ENCODE measurements around the gene SLC25A36.

Gene SLC25A36

DNA sequence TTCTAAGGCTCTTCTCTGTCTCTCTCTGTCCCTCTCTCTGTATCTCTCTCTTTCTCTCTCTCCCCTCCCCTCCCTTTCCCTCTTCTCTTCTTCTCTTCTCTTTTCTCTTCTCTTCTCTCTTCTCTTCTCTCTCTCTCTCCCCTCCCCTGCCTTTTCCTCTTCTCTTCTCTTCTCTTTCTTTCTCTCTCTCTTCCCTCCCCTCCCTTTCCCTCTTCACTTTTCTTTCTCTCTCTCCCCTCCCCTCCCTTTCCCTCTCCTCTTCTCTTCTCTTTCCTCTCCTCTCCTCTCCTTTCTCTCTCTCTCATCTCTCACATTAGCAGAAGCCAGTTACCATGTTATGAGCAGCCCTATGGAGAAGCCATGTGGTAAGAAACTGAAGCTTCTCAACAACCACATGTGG lies 25.0 kb upstream of the SLC25A36 start:
- no peak overlapping the region for H3K4me3 ChIP-seq (replicated peaks; ENCODE audit: low read depth, low read length)
- TF ChIP-seq, protein P1, sequence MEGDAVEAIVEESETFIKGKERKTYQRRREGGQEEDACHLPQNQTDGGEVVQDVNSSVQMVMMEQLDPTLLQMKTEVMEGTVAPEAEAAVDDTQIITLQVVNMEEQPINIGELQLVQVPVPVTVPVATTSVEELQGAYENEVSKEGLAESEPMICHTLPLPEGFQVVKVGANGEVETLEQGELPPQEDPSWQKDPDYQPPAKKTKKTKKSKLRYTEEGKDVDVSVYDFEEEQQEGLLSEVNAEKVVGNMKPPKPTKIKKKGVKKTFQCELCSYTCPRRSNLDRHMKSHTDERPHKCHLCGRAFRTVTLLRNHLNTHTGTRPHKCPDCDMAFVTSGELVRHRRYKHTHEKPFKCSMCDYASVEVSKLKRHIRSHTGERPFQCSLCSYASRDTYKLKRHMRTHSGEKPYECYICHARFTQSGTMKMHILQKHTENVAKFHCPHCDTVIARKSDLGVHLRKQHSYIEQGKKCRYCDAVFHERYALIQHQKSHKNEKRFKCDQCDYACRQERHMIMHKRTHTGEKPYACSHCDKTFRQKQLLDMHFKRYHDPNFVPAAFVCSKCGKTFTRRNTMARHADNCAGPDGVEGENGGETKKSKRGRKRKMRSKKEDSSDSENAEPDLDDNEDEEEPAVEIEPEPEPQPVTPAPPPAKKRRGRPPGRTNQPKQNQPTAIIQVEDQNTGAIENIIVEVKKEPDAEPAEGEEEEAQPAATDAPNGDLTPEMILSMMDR (IDR thresholded peaks at IDR 0.05; ENCODE audit: low read depth, low read length, missing control alignments): no peak
- no peak for DNase-seq (ENCODE audit: extremely low read depth, low read depth)

DNA sequence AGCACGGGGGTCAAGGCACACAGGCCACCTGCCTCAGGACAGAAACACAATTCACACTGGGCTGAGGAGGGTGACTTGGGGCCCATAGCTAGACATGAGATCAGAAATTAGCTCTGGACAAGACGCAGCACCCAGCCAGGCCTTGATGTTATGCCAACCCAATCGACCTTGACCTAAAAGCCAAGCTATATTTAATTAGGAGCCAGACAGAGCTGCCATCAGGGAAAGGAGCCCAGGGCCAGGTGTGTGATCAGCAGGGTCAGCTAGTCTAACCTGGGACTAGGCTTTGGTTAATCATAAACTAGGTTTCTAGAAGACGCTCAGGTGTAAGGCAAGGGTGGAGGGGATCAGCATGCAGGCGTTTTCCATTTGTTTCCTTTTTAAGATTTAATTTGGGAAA lies 23.9 kb upstream of the SLC25A36 start:
- no peak for DNase-seq (ENCODE audit: extremely low read depth, low read depth)
- TF ChIP-seq, protein P1 (IDR thresholded peaks at IDR 0.05; ENCODE audit: low read depth, low read length, missing control alignments): no peak
- H3K4me3 ChIP-seq (replicated peaks; ENCODE audit: low read depth, low read length): no peak overlapping the region

DNA sequence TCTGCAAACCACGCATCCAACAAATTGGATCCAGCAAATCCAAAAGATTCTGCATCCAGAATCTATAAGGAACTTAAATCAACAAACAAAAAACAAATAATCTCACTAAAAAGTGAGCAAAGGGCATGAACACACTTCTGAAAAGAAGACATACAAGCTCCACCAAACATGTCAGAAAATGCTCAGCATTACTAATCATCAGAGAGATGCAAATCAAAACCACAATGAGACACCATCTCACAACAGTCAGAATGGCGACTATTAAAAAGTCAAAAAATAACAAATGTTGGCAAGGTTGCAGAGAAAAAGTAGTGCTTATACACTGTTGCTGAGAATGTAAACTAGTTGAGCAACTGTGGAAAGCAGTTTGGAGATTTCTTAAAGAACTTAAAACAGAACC lies 21.6 kb upstream of the SLC25A36 start:
- no peak for DNase-seq (ENCODE audit: extremely low read depth, low read depth)
- TF ChIP-seq, protein P1 (IDR thresholded peaks at IDR 0.05; ENCODE audit: low read depth, low read length, missing control alignments): no peak
- H3K4me3 ChIP-seq (replicated peaks; ENCODE audit: low read depth, low read length): no peak overlapping the region

DNA sequence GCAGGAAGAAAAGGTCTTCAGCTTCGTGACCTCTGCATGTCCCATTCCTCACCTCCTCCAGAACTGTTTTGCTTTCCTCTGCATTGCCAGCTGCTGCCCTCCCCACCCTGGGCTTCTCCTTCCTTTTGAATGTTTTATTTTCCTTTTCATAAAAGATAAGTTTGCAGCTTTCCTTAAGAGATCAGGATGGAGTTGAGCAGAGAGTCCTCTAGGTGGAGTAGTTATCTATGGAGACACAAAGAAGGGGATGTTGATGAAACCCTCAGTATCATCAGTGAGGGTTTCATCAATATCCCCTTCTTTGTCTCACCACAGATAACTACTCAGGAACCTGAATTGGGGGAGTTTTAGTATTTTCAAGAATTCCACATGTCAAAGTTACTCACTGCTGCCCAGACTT lies 19.0 kb upstream of the SLC25A36 start:
- no peak for DNase-seq (ENCODE audit: extremely low read depth, low read depth)
- TF ChIP-seq, protein P1 (IDR thresholded peaks at IDR 0.05; ENCODE audit: low read depth, low read length, missing control alignments): peak; percentile 45
- no peak overlapping the region for H3K4me3 ChIP-seq (replicated peaks; ENCODE audit: low read depth, low read length)

DNA sequence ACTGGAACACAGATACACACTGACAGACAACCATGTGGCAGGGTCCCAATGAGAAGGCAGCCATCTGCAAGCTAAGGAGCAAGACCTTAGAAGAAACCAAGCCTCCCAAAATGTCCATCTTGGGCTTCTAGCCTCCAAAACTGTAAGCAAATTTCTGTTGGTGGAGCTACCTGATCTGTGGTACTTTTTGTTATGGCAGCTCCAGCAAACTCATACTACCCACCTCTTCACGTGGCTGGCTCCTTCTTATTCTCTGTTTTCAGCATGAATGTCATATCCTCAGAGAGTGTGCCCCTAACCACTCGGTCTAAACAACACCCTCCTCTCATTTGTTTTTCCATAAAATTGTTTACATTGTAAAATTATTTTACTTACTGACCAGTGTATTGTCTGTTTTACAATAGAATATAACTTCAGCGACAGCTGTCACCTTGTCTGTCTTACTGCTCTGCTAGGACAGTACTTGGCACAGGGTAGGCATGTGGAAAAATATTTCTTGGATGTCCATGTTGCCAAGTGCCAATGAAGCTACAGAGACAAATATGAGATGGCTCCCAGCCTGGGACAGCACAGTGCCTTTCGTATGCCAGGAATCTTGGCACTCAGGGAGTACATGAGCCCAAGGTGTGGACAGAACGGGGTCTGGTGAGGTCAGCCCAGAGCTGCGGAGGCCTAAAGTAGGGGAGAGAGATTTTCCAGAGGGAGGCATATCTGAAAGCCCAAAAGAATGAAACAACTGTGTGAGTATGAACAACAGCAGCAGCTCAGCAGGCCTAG lies 17.4 kb upstream of the SLC25A36 start:
- no peak for DNase-seq (ENCODE audit: extremely low read depth, low read depth)
- no peak overlapping the region for H3K4me3 ChIP-seq (replicated peaks; ENCODE audit: low read depth, low read length)
- TF ChIP-seq, protein P1 (IDR thresholded peaks at IDR 0.05; ENCODE audit: low read depth, low read length, missing control alignments): no peak

DNA sequence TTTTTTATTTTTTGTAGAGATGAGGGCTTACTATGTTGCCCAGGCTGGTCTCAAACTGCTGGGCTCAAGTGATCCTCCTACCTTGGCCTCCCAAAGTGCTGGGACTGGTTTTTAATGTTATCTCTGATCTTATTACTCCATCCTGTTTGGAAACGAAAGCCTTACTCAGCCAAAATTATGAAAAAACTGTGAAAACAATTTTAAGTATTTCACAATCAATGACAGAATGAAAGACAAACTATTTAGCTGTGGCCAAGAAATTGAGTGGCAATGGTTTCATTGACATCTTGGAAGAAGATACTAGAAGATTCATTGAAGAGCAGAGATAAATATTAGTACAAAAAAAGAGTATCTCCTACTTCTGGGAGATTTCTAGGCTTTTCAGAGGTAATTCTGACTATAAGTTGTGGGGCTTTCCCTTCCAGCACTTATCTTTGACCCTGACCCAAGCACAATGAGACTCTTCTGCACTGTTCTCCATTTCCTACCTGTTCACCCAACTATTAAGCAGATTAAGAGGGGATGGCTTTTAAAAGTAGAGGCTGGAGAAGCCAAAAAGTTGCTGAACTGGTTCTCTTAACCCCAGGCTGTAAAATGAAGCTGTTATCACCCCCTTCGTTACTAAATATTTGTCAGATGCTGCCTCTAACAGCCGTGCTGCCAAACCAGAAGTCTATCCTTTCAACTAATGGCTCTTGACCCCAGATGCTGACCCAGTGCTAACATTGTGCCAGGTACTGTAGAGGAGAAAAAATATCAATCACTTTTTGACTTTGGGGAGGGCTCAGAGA lies 14.2 kb upstream of the SLC25A36 start:
- no peak overlapping the region for H3K4me3 ChIP-seq (replicated peaks; ENCODE audit: low read depth, low read length)
- TF ChIP-seq, protein P1 (IDR thresholded peaks at IDR 0.05; ENCODE audit: low read depth, low read length, missing control alignments): no peak
- DNase-seq (ENCODE audit: extremely low read depth, low read depth): no peak
